GM12865 (cell line): ENCODE results near the gene FNDC8.

Experiments used
- DNase-seq: peaks from one replicate; pipeline ENCODE4 v3.0.0; 2010; ENCODE audit warnings: low read depth
- H3K4me3 ChIP-seq: 2 replicates; pipeline ENCODE4 v1.5.1; 2011; ENCODE audit warnings: mild to moderate bottlenecking, low read depth, low read length, control low read depth
- CTCF ChIP-seq: IDR thresholded peaks from 2 replicates; pipeline ENCODE4 v1.5.1; 2011; ENCODE audit warnings: low read length, control low read depth, low read depth, inconsistent platforms; ENCODE audit not compliant: insufficient read depth; ENCODE audit errors: missing control alignments

Gene FNDC8

DNA sequence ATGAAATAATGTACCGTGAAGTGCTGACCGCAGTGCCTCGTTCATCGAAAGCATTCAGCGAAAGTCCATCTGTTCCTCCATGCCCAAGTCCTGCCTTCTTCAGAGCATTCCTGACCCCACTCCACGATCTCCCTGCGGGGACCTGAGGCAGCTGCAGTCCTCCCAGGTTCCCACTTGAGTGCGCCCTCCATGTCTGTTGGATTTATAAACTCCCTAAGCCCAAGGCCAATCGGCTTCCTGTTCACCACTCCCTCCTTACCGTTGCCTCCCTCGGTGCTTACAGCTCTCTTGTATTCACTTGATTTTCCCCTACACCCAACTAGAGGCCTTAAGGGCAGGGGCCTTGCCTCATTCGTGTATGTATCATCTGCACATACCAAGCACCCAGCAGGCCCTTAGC lies 4.6 kb upstream of the FNDC8 start:
- TF ChIP-seq CTCF, result no peak
- no peak for DNase-seq
- no peak overlapping the region for H3K4me3 ChIP-seq

- DNase-seq, result peak; percentile 72
- peak; percentile 46 for TF ChIP-seq CTCF
- H3K4me3 ChIP-seq, result no peak overlapping the region
Observed at GRCh38 chr17:35117984-35118383, 3.4 kb upstream of the FNDC8 start.

DNA sequence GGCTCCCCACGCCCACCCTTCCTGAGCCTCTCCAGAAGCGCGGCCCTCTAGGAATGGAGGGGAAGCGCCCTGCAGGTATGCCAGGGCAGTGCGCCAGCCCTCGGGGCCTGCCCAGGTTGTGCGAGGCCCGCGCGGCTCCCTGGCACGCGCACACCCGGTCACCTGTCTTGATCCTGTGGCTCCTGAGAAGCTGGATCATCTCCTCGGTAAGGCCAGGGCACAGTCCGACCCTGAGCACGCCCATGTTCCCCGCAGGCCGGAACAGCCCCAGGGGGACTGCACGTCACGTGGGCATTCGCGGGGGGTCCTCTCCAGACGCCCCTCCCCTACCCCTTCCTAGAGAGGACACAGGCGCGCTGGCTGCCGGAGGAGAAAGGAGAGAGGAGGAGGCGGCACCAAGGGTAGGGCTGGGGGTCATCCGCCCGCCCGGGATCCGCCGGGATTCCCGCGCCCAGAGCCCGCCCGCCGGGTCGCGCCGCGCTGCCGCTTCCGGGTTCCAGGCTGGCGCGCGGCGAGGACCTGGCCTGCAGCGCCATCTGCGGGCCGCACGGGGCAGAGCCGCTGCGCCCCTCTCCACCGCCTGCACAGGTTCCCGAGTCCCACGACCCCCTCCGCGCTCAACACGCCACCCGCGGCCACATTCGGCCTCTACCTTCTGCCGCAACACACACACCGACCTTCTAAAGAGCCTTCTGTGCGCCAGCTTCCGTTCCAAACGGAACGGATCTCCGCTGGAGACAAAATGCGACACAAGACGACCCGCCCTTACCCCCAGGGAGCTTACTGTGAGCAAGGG lies 1.8 kb upstream of the FNDC8 start, which contains the start of gene RAD51D:
Gene RAD51D, minus strand, starts transcription at position 491 of the 796 bp plus-strand sequence. Its CDS starts 247 bp downstream, at position 244.
- H3K4me3 ChIP-seq, result peak within 1 kb of the TSS; percentile 96
- TF ChIP-seq CTCF, result peak; percentile 87
- peak; percentile 88 for DNase-seq

DNA sequence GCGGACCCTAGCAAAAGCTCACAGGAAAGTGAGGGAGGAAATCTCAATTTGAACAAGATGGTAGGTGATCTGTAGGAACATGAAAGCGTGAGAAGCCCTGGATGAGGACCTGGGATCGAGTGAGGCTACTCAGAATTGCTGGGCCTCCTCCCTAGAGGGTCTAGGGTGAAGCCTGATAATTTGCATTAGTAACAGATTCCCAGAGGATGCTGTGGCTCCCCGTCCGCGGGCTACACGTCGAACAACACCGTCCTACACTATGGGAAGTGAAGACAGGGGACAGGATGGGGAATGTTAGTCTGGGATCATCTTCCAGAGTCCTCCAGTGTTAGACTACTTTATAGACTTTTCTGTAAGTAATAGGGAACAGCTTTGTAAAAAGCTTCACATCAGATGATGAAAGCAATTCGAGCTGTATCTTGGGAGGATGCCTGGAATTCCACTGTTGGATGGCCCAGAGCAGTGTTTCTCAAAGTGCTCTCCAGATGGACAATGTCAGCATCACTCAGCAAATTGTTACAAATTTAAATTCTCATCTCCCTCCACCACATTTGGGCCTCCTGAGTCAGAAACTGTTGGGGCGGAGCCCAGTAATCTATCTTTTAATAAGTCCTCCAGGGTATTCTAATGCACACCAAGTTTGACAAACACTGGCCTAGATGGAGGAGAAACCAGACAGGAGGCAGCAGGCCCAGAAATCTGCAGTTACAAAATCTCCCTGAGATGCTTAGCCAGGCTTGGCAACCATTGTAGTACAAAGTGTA lies 6.5 kb downstream of the FNDC8 start:
- no peak overlapping the region for H3K4me3 ChIP-seq
- no peak for DNase-seq
- no peak for TF ChIP-seq CTCF

- no peak for DNase-seq
- TF ChIP-seq CTCF, result no peak
- no peak overlapping the region for H3K4me3 ChIP-seq
Observed at GRCh38 chr17:35129154-35129972, 7.9 kb downstream of the FNDC8 start.

DNA sequence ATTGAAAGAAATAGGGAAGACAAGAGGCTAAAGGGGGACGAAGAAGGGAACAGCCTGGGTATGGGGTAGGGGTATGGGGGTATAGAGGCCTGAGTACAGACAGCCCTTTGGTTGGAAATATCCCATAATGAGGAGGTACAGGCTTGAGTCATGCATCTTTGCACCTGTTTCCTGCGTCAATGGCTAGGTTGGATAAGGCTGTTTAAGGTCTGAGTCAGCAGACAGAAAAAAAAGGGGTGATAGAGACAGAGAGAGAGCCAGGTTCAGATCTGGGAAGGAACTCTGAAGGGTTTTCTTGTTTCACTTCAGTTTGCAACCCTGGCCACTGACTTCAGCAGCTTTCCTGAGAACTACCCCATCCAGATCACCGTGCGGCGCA lies 8.5 kb downstream of the FNDC8 start:
- DNase-seq, result no peak
- no peak for TF ChIP-seq CTCF
- no peak overlapping the region for H3K4me3 ChIP-seq
